ENCODE data around the gene OR2C1.

GRCh38 chr16:3321816-3322215 lies 33.9 kb upstream of the OR2C1 start:
- TF ChIP-seq CTCF (optimal IDR thresholded peaks at IDR 0.05 in 1 of 3, IDR thresholded peaks at IDR 0.05 in 1 of 3, conservative IDR thresholded peaks at IDR 0.05 in 1 of 3; ENCODE audit: extremely low read depth in 1 of 3, insufficient read depth in 2 of 3, low read length in 3 of 3) = no peak
- no peak for TF ChIP-seq EZH2 (IDR thresholded peaks at IDR 0.05; ENCODE audit: low read length)
